Right lobe of liver (tissue), 6 donors: ENCODE measurements around the gene FUOM. TPM values are rescaled to one million over a fixed set of nuclear protein-coding genes. Genes with fewer than 3 reads are reported as not detected.

Source experiments
- ATAC-seq, 4 donors: fragments of 200-7000 bp; cut with Tn5 transposase; one replicate each; pipeline ENCODE4 v1.9.1; 2020; ENCODE audit warnings: mild to moderate bottlenecking in 4 of 4, moderate library complexity in 4 of 4
- DNase-seq, 3 donors: peaks; one replicate each; pipeline ENCODE4 v3.0.0-alpha.2; 2020
- H3K27ac ChIP-seq, 3 donors: fragments of 200-600 bp; one replicate each; pipeline ENCODE4 v1.8.0; 2022
- H3K27me3 ChIP-seq, 2 donors: fragments of 200-600 bp; one replicate each; pipeline ENCODE4 v1.8.0; 2022
- H3K36me3 ChIP-seq, 4 donors: fragments of 200-600 bp; sonication (generic) in 1 of 4; one replicate each; pipeline versions ENCODE4 v1.5.1 to v1.8.0; 2017 to 2022; ENCODE audit warnings: control low read depth in 1 of 4
- H3K4me1 ChIP-seq, 4 donors: fragments of 200-600 bp; sonication (generic) in 1 of 4; one replicate each; pipeline versions ENCODE4 v1.5.1 to v1.8.0; 2017 to 2022; ENCODE audit warnings: control low read depth in 1 of 4
- H3K4me3 ChIP-seq, 3 donors: fragments of 200-600 bp; one replicate each; pipeline ENCODE4 v1.8.0; 2022
- H3K9me3 ChIP-seq, 4 donors: fragments of 200-600 bp; sonication (generic) in 1 of 4; one replicate each; pipeline versions ENCODE4 v1.5.1 to v1.8.0; 2017 to 2022; ENCODE audit warnings: control low read depth in 1 of 4
- POLR2A ChIP-seq: fragments of 450-650 bp; IDR thresholded peaks from one replicate; pipeline ENCODE4 v1.6.1; 2017; ENCODE audit warnings: antibody characterized with exemption, mild to moderate bottlenecking
- WGBS: methylation state at CpG from one replicate; pipeline ENCODE4 v1.1.6; 2018; ENCODE audit warnings: low coverage, low lambda C conversion rate; ENCODE audit not compliant: insufficient coverage; ENCODE audit errors: missing lambda C conversion rate; 5-methylcytosine and 5-hydroxymethylcytosine counted together
- intact Hi-C, 2 donors: fragments of 100-400 bp; cut with DNase I; formaldehyde crosslinking; loops; one replicate each; pipeline versions ENCODE4 v1.11.2 to v1.14.1; 2022
- total RNA-seq, 6 experiments: library from RNA; depleted of rRNA in 2 of 6; stranded (reverse); fragments of >200 nt in 2 of 6; fragmentation: NEBNext Ultra II Directional in 3 of 6; extraction: Animal tissue kit (Norgen Biotek cat#: 25700) in 3 of 6; gene quantifications; one replicate each; pipeline versions ENCODE4 v1.1.0 to v1.2.4, GENCODE V29; 2016 to 2023
- TF ChIP-seq, protein P1 (sequence below), 4 donors: fragments of 200-600 bp in 3 of 4; fragments of 450-650 bp in 1 of 4; IDR thresholded peaks; one replicate each; pipeline versions ENCODE4 v1.5.1 to v1.8.0; 2016 to 2022; ENCODE audit warnings: antibody characterized with exemption in 4 of 4, mild to moderate bottlenecking in 2 of 4
- donor health status: DM: no; HTN: yes; CAD: no.
- donor health status: DM: no; HTN: no; CAD: no.
- donor health status: DM: no; HTN: no; CAD: no.
- donor health status: DM: no; HTN: yes; CAD: no.
- donor health status: DM: no; HTN: yes; CAD: no.

Gene FUOM
- total RNA-seq, 6 experiments from 2014 or later, result 76.1 to 158 (median 124) TPM

DNA sequence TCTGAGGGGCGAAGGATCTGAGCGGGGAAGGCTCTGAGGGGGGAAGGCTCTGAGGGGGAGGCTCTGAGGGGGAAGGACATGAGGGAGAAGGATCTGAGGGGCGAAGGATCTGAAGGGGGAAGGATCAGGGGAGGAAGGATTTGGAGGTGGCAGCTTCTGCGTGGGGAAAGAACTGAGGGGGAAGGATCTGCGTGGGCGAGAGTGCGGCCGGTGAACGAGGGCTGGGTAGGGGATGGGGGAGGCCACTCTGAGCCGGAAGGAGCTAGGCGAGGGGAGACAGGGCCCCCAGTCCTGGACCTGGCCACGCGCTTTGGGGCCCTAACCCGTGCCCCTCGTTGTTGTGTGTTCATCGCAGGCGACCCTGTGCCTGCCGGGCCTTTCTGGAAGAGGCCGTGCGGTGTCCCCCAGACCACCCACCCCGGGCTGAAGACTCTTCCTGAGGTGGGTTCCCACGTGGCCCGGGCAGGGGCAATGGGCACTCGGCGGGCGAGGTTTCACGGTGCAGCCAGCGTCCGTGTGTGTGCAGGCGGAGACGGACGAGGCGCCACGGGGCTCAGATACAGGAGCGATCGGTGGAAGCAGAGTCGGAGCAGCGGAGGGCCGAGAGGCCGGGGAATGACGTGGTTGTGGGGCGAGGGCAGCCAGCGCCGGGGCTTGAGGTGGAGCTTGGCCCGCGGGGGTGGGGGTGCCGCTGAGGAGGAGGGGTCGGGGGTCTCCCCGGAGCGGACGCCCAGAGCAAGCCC is 23.1 kb downstream of the FUOM start:
- Histone ChIP-seq H3K4me3 (no peak overlapping the region), H3K4me1 (peaks cover 0 to 14% (median 0%) of the 10 kb centered on the region in 4 donors), H3K9me3 (no peaks in the 10 kb centered on the region), H3K27me3 (peaks cover 0 to 22% of the 10 kb centered on the region in 2 donors), H3K27ac (no peak overlapping the region), H3K36me3 (no peaks in the 10 kb centered on the region)
- no peak for TF ChIP-seq POLR2A
- TF ChIP-seq, protein P1, sequence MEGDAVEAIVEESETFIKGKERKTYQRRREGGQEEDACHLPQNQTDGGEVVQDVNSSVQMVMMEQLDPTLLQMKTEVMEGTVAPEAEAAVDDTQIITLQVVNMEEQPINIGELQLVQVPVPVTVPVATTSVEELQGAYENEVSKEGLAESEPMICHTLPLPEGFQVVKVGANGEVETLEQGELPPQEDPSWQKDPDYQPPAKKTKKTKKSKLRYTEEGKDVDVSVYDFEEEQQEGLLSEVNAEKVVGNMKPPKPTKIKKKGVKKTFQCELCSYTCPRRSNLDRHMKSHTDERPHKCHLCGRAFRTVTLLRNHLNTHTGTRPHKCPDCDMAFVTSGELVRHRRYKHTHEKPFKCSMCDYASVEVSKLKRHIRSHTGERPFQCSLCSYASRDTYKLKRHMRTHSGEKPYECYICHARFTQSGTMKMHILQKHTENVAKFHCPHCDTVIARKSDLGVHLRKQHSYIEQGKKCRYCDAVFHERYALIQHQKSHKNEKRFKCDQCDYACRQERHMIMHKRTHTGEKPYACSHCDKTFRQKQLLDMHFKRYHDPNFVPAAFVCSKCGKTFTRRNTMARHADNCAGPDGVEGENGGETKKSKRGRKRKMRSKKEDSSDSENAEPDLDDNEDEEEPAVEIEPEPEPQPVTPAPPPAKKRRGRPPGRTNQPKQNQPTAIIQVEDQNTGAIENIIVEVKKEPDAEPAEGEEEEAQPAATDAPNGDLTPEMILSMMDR (IDR thresholded peaks at IDR 0.05), result no peak
- ATAC-seq (peak; percentile 5 to 38 (median 25)), DNase-seq (no peak)
- intact Hi-C loops, result no loop called here
- 14% methylated on average over 20 of the region's 51 CpGs for WGBS

DNA sequence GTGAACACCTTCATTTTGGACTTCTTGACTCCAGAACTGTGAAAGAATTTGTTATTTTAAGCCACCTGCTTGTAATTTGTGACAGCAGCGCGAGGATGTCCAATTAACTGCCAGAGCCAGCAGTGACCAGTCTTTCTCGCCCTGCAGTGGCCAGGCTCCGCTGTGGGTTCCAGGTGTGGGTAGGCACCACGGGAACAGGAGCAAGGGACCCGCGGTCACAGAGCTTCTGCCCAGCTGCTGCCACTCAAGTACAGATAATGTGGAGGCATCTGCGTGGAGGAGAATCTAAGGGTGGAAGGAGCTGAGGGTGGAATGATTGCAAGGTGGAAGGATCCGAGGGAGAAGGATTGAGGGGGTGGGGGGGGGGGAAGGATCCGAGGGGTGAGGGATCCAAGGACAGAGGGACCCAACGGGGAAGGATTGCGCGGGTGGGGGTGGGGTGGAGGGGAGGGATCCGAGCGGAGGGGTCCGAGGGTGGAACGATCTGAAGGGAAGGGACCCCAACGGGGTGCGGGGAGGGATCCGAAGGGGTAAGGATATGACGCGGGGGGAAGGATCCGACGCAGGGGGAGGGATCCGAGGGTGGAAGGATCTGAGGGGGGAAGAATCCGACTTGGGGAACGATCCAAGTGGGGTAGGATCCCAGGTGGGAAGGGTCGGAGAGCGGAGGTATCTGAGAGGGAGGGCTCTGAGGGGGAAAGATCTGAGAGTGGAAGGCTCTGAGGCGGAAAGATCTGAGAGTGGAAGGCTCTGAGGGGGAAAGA is 24.7 kb downstream of the FUOM start:
- Histone ChIP-seq H3K4me3 (no peak overlapping the region), H3K27ac (no peak overlapping the region), H3K9me3 (no peaks in the 10 kb centered on the region), H3K36me3 (no peaks in the 10 kb centered on the region), H3K27me3 (peaks cover 0 to 22% of the 10 kb centered on the region in 2 donors), H3K4me1 (peaks cover 0 to 16% (median 0%) of the 10 kb centered on the region in 4 donors)
- 80% methylated on average over 23 of the region's 30 CpGs for WGBS
- no peak for TF ChIP-seq POLR2A
- intact Hi-C loops, result no loop called here
- DNase-seq (no peak), ATAC-seq (no peak)

GRCh38 chr10:133329491-133330202 is 28.2 kb downstream of the FUOM start:
- H3K9me3 ChIP-seq, result no peaks in the 10 kb centered on the region
- TF ChIP-seq, protein P1 (IDR thresholded peaks at IDR 0.05), result peak; percentile 80 to 99 (median 98)
- TF ChIP-seq POLR2A, result no peak
- peak; percentile 91 to 98 (median 96) for ATAC-seq

GRCh38 chr10:133328358-133329343 is 29.2 kb downstream of the FUOM start:
- peaks cover 14 to 24% of the 10 kb centered on the region in 2 donors for H3K27me3 ChIP-seq
- DNase-seq, result no peak
- whole genome bisulfite sequencing, result 49% methylated on average over 5 of the region's 15 CpGs

More at GRCh38 chr10:133329491-133330202, 28.2 kb downstream of the FUOM start:
- Histone ChIP-seq H3K27ac (no peak overlapping the region), H3K27me3 (peaks cover 14 to 25% of the 10 kb centered on the region in 2 donors), H3K4me3 (peak overlapping the region; percentile 8 to 39 (median 31)), H3K36me3 (no peaks in the 10 kb centered on the region), H3K4me1 (peaks cover 0 to 14% (median 0%) of the 10 kb centered on the region in 4 donors)
- peak; percentile 84 to 88 (median 88) for DNase-seq
- WGBS, result 8% methylated on average over 34 of the region's 37 CpGs
- intact Hi-C loops, result loop anchor here in 1 of 2 donors (10.0 kb wide), 1 partner anchor 45 kb away; the partner anchor contains the start of genes ECHS1 and PAOX

More at GRCh38 chr10:133328358-133329343, 29.2 kb downstream of the FUOM start:
- intact Hi-C loops, result loop anchor here in 1 of 2 donors (10.0 kb wide), 1 partner anchor 46 kb away; the partner anchor contains the start of genes ECHS1 and PAOX
- Histone ChIP-seq H3K27ac (no peak overlapping the region), H3K9me3 (no peaks in the 10 kb centered on the region), H3K36me3 (no peaks in the 10 kb centered on the region), H3K4me1 (peaks cover 0 to 14% (median 0%) of the 10 kb centered on the region in 4 donors), H3K4me3 (no peak overlapping the region)
- no peak for ATAC-seq
- TF ChIP-seq, protein P1 (IDR thresholded peaks at IDR 0.05), result no peak
- TF ChIP-seq POLR2A, result no peak
